WTC11 (cell line): ENCODE measurements around the gene ZFP82. TPM values are rescaled to one million over a fixed set of nuclear protein-coding genes. Genes with fewer than 3 reads are reported as not detected.

ENCODE experiments used
- CREM ChIP-seq: sonication (generic); formaldehyde crosslinking; IDR thresholded peaks from 2 replicates; pipeline ENCODE4 v1.8.1; 2022; ENCODE audit warnings: mild to moderate bottlenecking, missing genetic modification reagents, moderate library complexity
- ETV6 ChIP-seq: sonication (generic); formaldehyde crosslinking; IDR thresholded peaks from 2 replicates; pipeline ENCODE4 v1.8.1; 2022; ENCODE audit warnings: mild to moderate bottlenecking, missing genetic modification reagents
- FOXP1 ChIP-seq: sonication (generic); formaldehyde crosslinking; IDR thresholded peaks from 2 replicates; pipeline ENCODE4 v1.8.0; 2022; ENCODE audit warnings: missing genetic modification reagents, mild to moderate bottlenecking, moderate library complexity, borderline replicate concordance
- JUN ChIP-seq: sonication (generic); formaldehyde crosslinking; IDR thresholded peaks from 2 replicates; pipeline ENCODE4 v1.8.0; 2023; ENCODE audit warnings: mild to moderate bottlenecking, missing genetic modification reagents
- KAT7 ChIP-seq: sonication (generic); formaldehyde crosslinking; IDR thresholded peaks from 2 replicates; pipeline ENCODE4 v1.8.1; 2023; ENCODE audit warnings: missing genetic modification reagents, mild to moderate bottlenecking, borderline replicate concordance
- MAX ChIP-seq: sonication (generic); formaldehyde crosslinking; IDR thresholded peaks from 2 replicates; pipeline ENCODE4 v1.8.0; 2022; ENCODE audit warnings: mild to moderate bottlenecking, missing genetic modification reagents
- NR1H2 ChIP-seq: sonication (generic); formaldehyde crosslinking; IDR thresholded peaks from 2 replicates; pipeline ENCODE4 v1.9.0; 2021; ENCODE audit warnings: mild to moderate bottlenecking, moderate library complexity, missing genetic modification reagents
- NR2C2 ChIP-seq: sonication (generic); formaldehyde crosslinking; IDR thresholded peaks from 2 replicates; pipeline ENCODE4 v1.8.0; 2022; ENCODE audit warnings: mild to moderate bottlenecking, missing genetic modification reagents
- OVOL2 ChIP-seq: fragments of 250-450 bp; sonication (Bioruptor Pico); IDR thresholded peaks from 2 replicates; pipeline ENCODE4 v1.9.0; 2021; ENCODE audit warnings: mild to moderate bottlenecking, borderline replicate concordance
- PRRX2 ChIP-seq: fragments of 250-450 bp; sonication (Bioruptor Pico); IDR thresholded peaks from 2 replicates; pipeline ENCODE4 v1.8.0; 2021; ENCODE audit warnings: mild to moderate bottlenecking
- RELA ChIP-seq: sonication (generic); formaldehyde crosslinking; IDR thresholded peaks from 2 replicates; pipeline ENCODE4 v1.8.1; 2022; ENCODE audit warnings: missing genetic modification reagents, mild to moderate bottlenecking, borderline replicate concordance
- SMAD3 ChIP-seq: sonication (generic); formaldehyde crosslinking; IDR thresholded peaks from 2 replicates; pipeline ENCODE4 v1.8.0; 2022; ENCODE audit warnings: missing genetic modification reagents, mild to moderate bottlenecking, borderline replicate concordance
- TEAD1 ChIP-seq: sonication (generic); formaldehyde crosslinking; IDR thresholded peaks from 2 replicates; pipeline ENCODE4 v1.8.0; 2022; ENCODE audit warnings: mild to moderate bottlenecking, missing genetic modification reagents
- TP53 ChIP-seq: sonication (generic); formaldehyde crosslinking; IDR thresholded peaks from 2 replicates; pipeline ENCODE4 v1.8.1; 2023; ENCODE audit warnings: mild to moderate bottlenecking, missing genetic modification reagents
- USF2 ChIP-seq: sonication (generic); formaldehyde crosslinking; IDR thresholded peaks from 2 replicates; pipeline ENCODE4 v1.8.1; 2023; ENCODE audit warnings: mild to moderate bottlenecking, missing genetic modification reagents, moderate library complexity
- ZBTB21 ChIP-seq: sonication (generic); formaldehyde crosslinking; IDR thresholded peaks from 2 replicates; pipeline ENCODE4 v1.8.1; 2023; ENCODE audit warnings: mild to moderate bottlenecking, missing genetic modification reagents, borderline replicate concordance
- ZMAT4 ChIP-seq: fragments of 250-450 bp; sonication (Bioruptor Pico); IDR thresholded peaks from 2 replicates; pipeline ENCODE4 v1.9.0; 2021; ENCODE audit warnings: mild to moderate bottlenecking
- ZNF138 ChIP-seq: sonication (generic); formaldehyde crosslinking; conservative IDR thresholded peaks from 2 replicates; pipeline ENCODE4 v1.8.1; 2022; ENCODE audit warnings: mild to moderate bottlenecking, moderate library complexity, missing genetic modification reagents
- total RNA-seq: library from RNA; stranded (reverse); gene quantifications from 3 replicates; pipeline ENCODE4 v1.2.3, GENCODE V29; 2021
- TF ChIP-seq, protein P1 (sequence below): sonication (generic); formaldehyde crosslinking; IDR thresholded peaks from 2 replicates; pipeline ENCODE4 v1.8.1; 2022; ENCODE audit warnings: missing genetic modification reagents, borderline replicate concordance
- TF ChIP-seq, protein P2 (sequence below): fragments of 250-450 bp; sonication (Bioruptor Pico); IDR thresholded peaks from 2 replicates; pipeline ENCODE4 v1.9.0; 2021; ENCODE audit warnings: moderate library complexity, mild to moderate bottlenecking, inconsistent platforms, borderline replicate concordance
- TF ChIP-seq, protein P3 (sequence below): sonication (generic); formaldehyde crosslinking; IDR thresholded peaks from 2 replicates; pipeline ENCODE4 v1.8.1; 2023; ENCODE audit warnings: mild to moderate bottlenecking, moderate library complexity, missing genetic modification reagents
- TF ChIP-seq, protein P4 (sequence below): sonication (generic); formaldehyde crosslinking; IDR thresholded peaks from 2 replicates; pipeline ENCODE4 v1.8.1; 2022; ENCODE audit warnings: low read depth, mild to moderate bottlenecking, moderate library complexity, missing genetic modification reagents, borderline replicate concordance
- TF ChIP-seq, protein P5 (sequence below): fragments of 200-600 bp; IDR thresholded peaks from 2 replicates; pipeline ENCODE4 v1.8.0; 2022; ENCODE audit warnings: antibody characterized with exemption
- TF ChIP-seq, protein P6 (sequence below): fragments of 250-450 bp; sonication (Bioruptor Pico); IDR thresholded peaks from 2 replicates; pipeline ENCODE4 v1.8.0; 2021; ENCODE audit warnings: mild to moderate bottlenecking

ZFP82 gene
- total RNA-seq, 1 experiment from 2014 or later, result 13.1 TPM

- TF ChIP-seq SMAD3, result no peak
- no peak; the same call in 1 of the 2 replicates for TF ChIP-seq TEAD1 (CRISPR knock-in tag)
- no peak for TF ChIP-seq ZNF138 (CRISPR knock-in tag)
- no peak for TF ChIP-seq NR1H2 (CRISPR knock-in tag)
- no peak for TF ChIP-seq ZMAT4
- TF ChIP-seq, protein P1, sequence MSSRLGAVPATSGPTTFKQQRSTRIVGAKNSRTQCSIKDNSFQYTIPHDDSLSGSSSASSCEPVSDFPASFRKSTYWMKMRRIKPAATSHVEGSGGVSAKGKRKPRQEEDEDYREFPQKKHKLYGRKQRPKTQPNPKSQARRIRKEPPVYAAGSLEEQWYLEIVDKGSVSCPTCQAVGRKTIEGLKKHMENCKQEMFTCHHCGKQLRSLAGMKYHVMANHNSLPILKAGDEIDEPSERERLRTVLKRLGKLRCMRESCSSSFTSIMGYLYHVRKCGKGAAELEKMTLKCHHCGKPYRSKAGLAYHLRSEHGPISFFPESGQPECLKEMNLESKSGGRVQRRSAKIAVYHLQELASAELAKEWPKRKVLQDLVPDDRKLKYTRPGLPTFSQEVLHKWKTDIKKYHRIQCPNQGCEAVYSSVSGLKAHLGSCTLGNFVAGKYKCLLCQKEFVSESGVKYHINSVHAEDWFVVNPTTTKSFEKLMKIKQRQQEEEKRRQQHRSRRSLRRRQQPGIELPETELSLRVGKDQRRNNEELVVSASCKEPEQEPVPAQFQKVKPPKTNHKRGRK, result no peak
- TF ChIP-seq, protein P2, sequence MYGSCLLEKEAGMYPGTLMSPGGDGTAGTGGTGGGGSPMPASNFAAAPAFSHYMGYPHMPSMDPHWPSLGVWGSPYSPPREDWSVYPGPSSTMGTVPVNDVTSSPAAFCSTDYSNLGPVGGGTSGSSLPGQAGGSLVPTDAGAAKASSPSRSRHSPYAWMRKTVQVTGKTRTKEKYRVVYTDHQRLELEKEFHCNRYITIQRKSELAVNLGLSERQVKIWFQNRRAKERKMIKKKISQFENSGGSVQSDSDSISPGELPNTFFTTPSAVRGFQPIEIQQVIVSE (CRISPR knock-in tag), result no peak
- TF ChIP-seq JUN, result no peak
- peak; percentile 56 for TF ChIP-seq MAX (CRISPR knock-in tag)
- TF ChIP-seq, protein P3, sequence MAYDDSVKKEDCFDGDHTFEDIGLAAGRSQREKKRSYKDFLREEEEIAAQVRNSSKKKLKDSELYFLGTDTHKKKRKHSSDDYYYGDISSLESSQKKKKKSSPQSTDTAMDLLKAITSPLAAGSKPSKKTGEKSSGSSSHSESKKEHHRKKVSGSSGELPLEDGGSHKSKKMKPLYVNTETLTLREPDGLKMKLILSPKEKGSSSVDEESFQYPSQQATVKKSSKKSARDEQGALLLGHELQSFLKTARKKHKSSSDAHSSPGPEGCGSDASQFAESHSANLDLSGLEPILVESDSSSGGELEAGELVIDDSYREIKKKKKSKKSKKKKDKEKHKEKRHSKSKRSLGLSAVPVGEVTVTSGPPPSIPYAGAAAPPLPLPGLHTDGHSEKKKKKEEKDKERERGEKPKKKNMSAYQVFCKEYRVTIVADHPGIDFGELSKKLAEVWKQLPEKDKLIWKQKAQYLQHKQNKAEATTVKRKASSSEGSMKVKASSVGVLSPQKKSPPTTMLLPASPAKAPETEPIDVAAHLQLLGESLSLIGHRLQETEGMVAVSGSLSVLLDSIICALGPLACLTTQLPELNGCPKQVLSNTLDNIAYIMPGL (CRISPR knock-in tag), result peak; percentile 46; the same call in 1 of the 2 replicates
- TF ChIP-seq, protein P4, sequence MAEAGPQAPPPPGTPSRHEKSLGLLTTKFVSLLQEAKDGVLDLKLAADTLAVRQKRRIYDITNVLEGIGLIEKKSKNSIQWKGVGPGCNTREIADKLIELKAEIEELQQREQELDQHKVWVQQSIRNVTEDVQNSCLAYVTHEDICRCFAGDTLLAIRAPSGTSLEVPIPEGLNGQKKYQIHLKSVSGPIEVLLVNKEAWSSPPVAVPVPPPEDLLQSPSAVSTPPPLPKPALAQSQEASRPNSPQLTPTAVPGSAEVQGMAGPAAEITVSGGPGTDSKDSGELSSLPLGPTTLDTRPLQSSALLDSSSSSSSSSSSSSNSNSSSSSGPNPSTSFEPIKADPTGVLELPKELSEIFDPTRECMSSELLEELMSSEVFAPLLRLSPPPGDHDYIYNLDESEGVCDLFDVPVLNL, result 0 out of 2 replicates have a peak, but pooled peaks have one; percentile 29
- TF ChIP-seq ETV6, result no peak
- peak; percentile 78 for TF ChIP-seq FOXP1 (CRISPR knock-in tag)
- peak; percentile 58; the same call in 1 of the 2 replicates for TF ChIP-seq ZBTB21 (CRISPR knock-in tag)
- no peak for TF ChIP-seq RELA (CRISPR knock-in tag)
- no peak for TF ChIP-seq NR2C2
- TF ChIP-seq OVOL2 (CRISPR knock-in tag), result no peak
- no peak for TF ChIP-seq USF2 (CRISPR knock-in tag)
- TF ChIP-seq, protein P5, sequence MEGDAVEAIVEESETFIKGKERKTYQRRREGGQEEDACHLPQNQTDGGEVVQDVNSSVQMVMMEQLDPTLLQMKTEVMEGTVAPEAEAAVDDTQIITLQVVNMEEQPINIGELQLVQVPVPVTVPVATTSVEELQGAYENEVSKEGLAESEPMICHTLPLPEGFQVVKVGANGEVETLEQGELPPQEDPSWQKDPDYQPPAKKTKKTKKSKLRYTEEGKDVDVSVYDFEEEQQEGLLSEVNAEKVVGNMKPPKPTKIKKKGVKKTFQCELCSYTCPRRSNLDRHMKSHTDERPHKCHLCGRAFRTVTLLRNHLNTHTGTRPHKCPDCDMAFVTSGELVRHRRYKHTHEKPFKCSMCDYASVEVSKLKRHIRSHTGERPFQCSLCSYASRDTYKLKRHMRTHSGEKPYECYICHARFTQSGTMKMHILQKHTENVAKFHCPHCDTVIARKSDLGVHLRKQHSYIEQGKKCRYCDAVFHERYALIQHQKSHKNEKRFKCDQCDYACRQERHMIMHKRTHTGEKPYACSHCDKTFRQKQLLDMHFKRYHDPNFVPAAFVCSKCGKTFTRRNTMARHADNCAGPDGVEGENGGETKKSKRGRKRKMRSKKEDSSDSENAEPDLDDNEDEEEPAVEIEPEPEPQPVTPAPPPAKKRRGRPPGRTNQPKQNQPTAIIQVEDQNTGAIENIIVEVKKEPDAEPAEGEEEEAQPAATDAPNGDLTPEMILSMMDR, result no peak
- TF ChIP-seq CREM (CRISPR knock-in tag), result 0 out of 2 replicates have a peak, but pooled peaks have one; percentile 43
- TF ChIP-seq PRRX2 (CRISPR knock-in tag), result no peak
- TF ChIP-seq, protein P6, sequence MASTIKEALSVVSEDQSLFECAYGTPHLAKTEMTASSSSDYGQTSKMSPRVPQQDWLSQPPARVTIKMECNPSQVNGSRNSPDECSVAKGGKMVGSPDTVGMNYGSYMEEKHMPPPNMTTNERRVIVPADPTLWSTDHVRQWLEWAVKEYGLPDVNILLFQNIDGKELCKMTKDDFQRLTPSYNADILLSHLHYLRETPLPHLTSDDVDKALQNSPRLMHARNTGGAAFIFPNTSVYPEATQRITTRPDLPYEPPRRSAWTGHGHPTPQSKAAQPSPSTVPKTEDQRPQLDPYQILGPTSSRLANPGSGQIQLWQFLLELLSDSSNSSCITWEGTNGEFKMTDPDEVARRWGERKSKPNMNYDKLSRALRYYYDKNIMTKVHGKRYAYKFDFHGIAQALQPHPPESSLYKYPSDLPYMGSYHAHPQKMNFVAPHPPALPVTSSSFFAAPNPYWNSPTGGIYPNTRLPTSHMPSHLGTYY, result no peak
- 0 out of 2 replicates have a peak, but pooled peaks have one; percentile 37 for TF ChIP-seq KAT7 (CRISPR knock-in tag)
- no peak for TF ChIP-seq TP53 (CRISPR knock-in tag)
- TF ChIP-seq, all 79 proteins: peak for 13
Measured at GRCh38 chr19:36378625-36379509, 39.6 kb downstream of the ZFP82 start, which contains the start of gene ZFP14 (continued).
